Hepatocyte (in vitro differentiated cells): ENCODE measurements around the gene RAP1GAP. TPM values are rescaled to one million over a fixed set of nuclear protein-coding genes. Genes with fewer than 3 reads are reported as not detected.

Experiments used
- DNase-seq: peaks from one replicate; pipeline ENCODE4 v3.0.0-alpha.2; 2016; ENCODE audit warnings: low spot score
- H2AFZ ChIP-seq: fragments of 200-600 bp; sonication (generic); 2 replicates; pipeline ENCODE4 v1.6.0; 2016; ENCODE audit warnings: antibody characterized with exemption, mild to moderate bottlenecking
- H3K27ac ChIP-seq: fragments of 200-600 bp; sonication (generic); 2 replicates; pipeline ENCODE4 v1.5.1; 2016; ENCODE audit warnings: mild to moderate bottlenecking
- H3K27me3 ChIP-seq: fragments of 200-600 bp; sonication (generic); 2 replicates; pipeline ENCODE4 v1.6.1; 2016
- H3K36me3 ChIP-seq: fragments of 200-600 bp; sonication (generic); replicated peaks from 2 replicates; pipeline ENCODE4 v1.5.1; 2016; ENCODE audit warnings: low read depth; ENCODE audit not compliant: insufficient read depth
- H3K4me1 ChIP-seq: fragments of 200-600 bp; sonication (generic); 2 replicates; pipeline ENCODE4 v1.5.1; 2016; ENCODE audit warnings: mild to moderate bottlenecking, moderate library complexity; ENCODE audit not compliant: insufficient read depth
- H3K4me2 ChIP-seq: fragments of 200-600 bp; sonication (generic); 2 replicates; pipeline ENCODE4 v1.6.0; 2016
- H3K4me3 ChIP-seq: fragments of 200-600 bp; sonication (generic); 2 replicates; pipeline ENCODE4 v1.5.1; 2016; ENCODE audit warnings: mild to moderate bottlenecking
- H3K79me2 ChIP-seq: fragments of 200-600 bp; sonication (generic); 2 replicates; pipeline ENCODE4 v1.6.0; 2017; ENCODE audit warnings: mild to moderate bottlenecking
- H3K9me2 ChIP-seq: fragments of 200-600 bp; sonication (generic); replicated peaks from 2 replicates; pipeline ENCODE4 v1.6.0; 2017; ENCODE audit warnings: mild to moderate bottlenecking; ENCODE audit not compliant: insufficient read depth
- H3K9me3 ChIP-seq: fragments of 200-600 bp; sonication (generic); 2 replicates; pipeline ENCODE4 v1.5.1; 2016; ENCODE audit warnings: low read depth, mild to moderate bottlenecking
- H4K20me1 ChIP-seq: fragments of 200-600 bp; sonication (generic); 2 replicates; pipeline ENCODE4 v1.6.0; 2016; ENCODE audit warnings: mild to moderate bottlenecking; ENCODE audit not compliant: insufficient read depth, poor library complexity, severe bottlenecking
- CTCF ChIP-seq: fragments of 200-600 bp; sonication (generic); IDR thresholded peaks from 2 replicates; pipeline ENCODE4 v1.5.1; 2016; ENCODE audit warnings: antibody characterized with exemption, mild to moderate bottlenecking; ENCODE audit not compliant: poor library complexity
- EZH2 ChIP-seq: fragments of 200-600 bp; sonication (generic); IDR thresholded peaks from 2 replicates; pipeline ENCODE4 v1.6.1; 2016; ENCODE audit warnings: antibody characterized with exemption, mild to moderate bottlenecking, borderline replicate concordance
- EZH2phosphoT487 ChIP-seq: fragments of 200-600 bp; sonication (generic); IDR thresholded peaks from one replicate; pipeline ENCODE4 v1.6.1; 2018; ENCODE audit warnings: antibody characterized with exemption, mild to moderate bottlenecking, low read depth, moderate library complexity; ENCODE audit not compliant: unreplicated experiment, severe bottlenecking
- WGBS: methylation state at CpG from one replicate; pipeline ENCODE4 v1.1.6; 2016; ENCODE audit warnings: low lambda C conversion rate; ENCODE audit errors: missing lambda C conversion rate; 5-methylcytosine and 5-hydroxymethylcytosine counted together
- polyA plus RNA-seq: library from polyadenylated mRNA; unstranded; fragments of >200 nt; fragmentation: Nextera tagmentation; extraction: Ambion mirVana; gene quantifications from 2 replicates; pipeline ENCODE4 v1.2.1, GENCODE V29; 2016
- total RNA-seq: library from RNA; depleted of rRNA; stranded (reverse); fragments of >200 nt; gene quantifications from 2 replicates; pipeline ENCODE4 v1.2.3, GENCODE V29; 2014

Gene RAP1GAP
- total and polyA plus RNA-seq, 2 experiments from 2014 or later, result 12.3 to 18.0 TPM

GRCh38 chr1:21604208-21604957 lies 64.8 kb downstream of the RAP1GAP start:
- no peaks in the 10 kb centered on the region for H3K36me3 ChIP-seq
- no peaks in the 10 kb centered on the region for H3K9me3 ChIP-seq
- H3K4me3 ChIP-seq, result no peak overlapping the region
- H4K20me1 ChIP-seq, result no peaks in the 10 kb centered on the region
- 90% methylated on average over 10 of the region's 12 CpGs for WGBS
- no peaks in the 10 kb centered on the region for H3K79me2 ChIP-seq
- no peak overlapping the region for H2AFZ ChIP-seq
- TF ChIP-seq CTCF (no peak), EZH2 (no peak), EZH2phosphoT487 (no peak)
- no peak overlapping the region for H3K27ac ChIP-seq
- H3K27me3 ChIP-seq, result no peaks in the 10 kb centered on the region
- H3K4me2 ChIP-seq, result no peak overlapping the region
- no peak for DNase-seq
- no peaks in the 10 kb centered on the region for H3K4me1 ChIP-seq
- no peaks in the 10 kb centered on the region for H3K9me2 ChIP-seq

DNA sequence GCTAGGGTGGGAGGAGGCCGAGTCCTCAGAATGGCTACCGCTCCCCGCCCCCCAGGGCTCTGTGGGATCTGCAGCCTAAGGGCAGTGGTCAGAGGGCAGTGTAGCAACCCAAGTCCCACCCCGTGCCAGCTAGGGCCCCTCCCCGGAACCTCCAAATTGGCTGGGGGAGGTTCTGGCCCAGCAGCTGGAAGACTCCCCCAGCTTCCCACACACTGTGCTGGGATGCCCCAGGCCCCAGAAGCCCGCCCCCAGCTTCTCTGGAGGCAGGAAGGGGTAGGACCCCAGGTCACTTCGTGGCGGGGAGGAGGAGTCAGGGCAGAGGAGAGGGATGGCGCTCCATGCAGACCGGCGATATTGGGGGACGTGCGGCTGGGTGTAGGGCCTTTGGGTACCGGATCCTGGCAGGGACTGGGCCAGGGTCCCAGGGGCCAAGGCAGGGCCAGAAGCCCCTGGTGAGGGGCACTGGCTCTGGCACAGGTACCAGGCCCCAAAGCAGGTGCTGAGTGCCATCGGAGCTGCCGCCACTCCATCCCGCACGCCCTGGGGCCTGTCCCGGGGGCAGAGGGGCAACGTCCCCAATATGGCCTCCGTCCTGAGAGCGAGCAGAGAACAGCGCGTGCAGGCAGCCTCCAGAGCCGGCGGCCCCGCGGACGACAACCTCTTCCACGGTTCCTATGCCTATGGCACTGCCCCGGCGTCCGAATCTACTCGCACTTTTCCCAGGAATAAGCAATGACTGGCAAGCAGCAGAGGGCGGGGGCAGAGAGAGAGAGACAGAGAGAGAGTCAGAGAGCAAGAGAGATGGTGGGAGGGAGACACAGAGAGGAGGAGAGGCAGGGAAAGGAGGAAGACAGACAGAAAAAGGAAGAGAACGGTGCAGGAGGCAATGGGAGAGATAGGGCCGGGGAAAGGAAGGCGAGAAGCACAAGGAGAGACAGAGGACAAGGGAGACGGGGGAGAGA lies 65.7 kb downstream of the RAP1GAP start:
- H3K4me3 ChIP-seq, result no peak overlapping the region
- no peaks in the 10 kb centered on the region for H3K36me3 ChIP-seq
- 91% methylated on average over 29 of the region's 39 CpGs for WGBS
- no peaks in the 10 kb centered on the region for H3K27me3 ChIP-seq
- no peak overlapping the region for H3K4me2 ChIP-seq
- no peaks in the 10 kb centered on the region for H3K9me3 ChIP-seq
- DNase-seq, result no peak
- no peaks in the 10 kb centered on the region for H3K79me2 ChIP-seq
- H3K4me1 ChIP-seq, result no peaks in the 10 kb centered on the region
- TF ChIP-seq EZH2 (no peak), EZH2phosphoT487 (no peak), CTCF (no peak)
- H3K9me2 ChIP-seq, result no peaks in the 10 kb centered on the region
- no peak overlapping the region for H2AFZ ChIP-seq
- H4K20me1 ChIP-seq, result no peaks in the 10 kb centered on the region
- H3K27ac ChIP-seq, result no peak overlapping the region

DNA sequence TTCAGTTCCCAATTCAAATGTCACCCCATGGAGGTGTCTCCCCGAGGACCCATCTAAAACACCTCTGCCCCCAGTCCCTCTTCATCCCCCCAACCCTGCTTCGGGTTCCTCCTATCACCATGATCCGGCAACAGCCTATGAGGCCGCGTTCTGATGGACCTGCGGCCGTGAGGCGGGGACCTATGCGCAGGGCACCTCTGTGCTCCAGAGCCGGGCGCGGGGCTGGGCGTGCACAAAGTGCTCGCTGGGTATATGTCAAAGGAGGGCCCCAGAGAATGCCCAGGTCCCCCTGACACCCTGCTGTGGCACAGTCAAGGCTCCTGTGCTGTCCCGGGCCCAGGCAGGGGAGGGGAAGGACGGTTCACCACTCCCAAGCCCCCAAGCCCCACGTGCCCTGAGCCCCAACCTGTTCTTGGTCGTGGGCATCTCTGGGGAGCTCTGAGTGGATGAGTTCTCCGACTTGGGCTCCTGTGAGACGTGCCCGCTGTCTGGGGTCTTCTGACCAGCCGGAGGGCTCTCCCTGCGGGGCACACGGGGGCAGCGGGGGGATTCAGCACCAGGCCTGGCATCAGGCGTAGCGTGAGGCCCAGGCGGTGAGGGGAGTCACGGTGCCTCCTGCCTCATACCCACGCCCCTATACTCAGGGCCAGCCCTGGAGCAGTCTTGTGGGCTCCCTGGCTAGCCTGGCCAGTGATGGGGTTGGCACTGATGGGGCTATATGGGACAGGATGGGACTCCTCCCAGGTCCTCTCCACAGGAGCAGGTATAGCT lies 67.7 kb downstream of the RAP1GAP start:
- no peak overlapping the region for H3K4me3 ChIP-seq
- H3K4me2 ChIP-seq, result no peak overlapping the region
- no peaks in the 10 kb centered on the region for H3K79me2 ChIP-seq
- H3K9me2 ChIP-seq, result no peaks in the 10 kb centered on the region
- no peaks in the 10 kb centered on the region for H3K27me3 ChIP-seq
- no peak for DNase-seq
- no peaks in the 10 kb centered on the region for H3K4me1 ChIP-seq
- no peaks in the 10 kb centered on the region for H4K20me1 ChIP-seq
- H3K9me3 ChIP-seq, result no peaks in the 10 kb centered on the region
- no peaks in the 10 kb centered on the region for H3K36me3 ChIP-seq
- H3K27ac ChIP-seq, result no peak overlapping the region
- H2AFZ ChIP-seq, result no peak overlapping the region
- TF ChIP-seq EZH2 (no peak), EZH2phosphoT487 (no peak), CTCF (no peak)
- WGBS, result 91% methylated on average over 26 of the region's 30 CpGs
